ENCODE results near the gene ARMH1.

The ARMH1 gene

GRCh38 chr1:44642925-44643324 is 31.6 kb upstream of the ARMH1 start:
- TF ChIP-seq, protein P1, sequence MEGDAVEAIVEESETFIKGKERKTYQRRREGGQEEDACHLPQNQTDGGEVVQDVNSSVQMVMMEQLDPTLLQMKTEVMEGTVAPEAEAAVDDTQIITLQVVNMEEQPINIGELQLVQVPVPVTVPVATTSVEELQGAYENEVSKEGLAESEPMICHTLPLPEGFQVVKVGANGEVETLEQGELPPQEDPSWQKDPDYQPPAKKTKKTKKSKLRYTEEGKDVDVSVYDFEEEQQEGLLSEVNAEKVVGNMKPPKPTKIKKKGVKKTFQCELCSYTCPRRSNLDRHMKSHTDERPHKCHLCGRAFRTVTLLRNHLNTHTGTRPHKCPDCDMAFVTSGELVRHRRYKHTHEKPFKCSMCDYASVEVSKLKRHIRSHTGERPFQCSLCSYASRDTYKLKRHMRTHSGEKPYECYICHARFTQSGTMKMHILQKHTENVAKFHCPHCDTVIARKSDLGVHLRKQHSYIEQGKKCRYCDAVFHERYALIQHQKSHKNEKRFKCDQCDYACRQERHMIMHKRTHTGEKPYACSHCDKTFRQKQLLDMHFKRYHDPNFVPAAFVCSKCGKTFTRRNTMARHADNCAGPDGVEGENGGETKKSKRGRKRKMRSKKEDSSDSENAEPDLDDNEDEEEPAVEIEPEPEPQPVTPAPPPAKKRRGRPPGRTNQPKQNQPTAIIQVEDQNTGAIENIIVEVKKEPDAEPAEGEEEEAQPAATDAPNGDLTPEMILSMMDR (IDR thresholded peaks at IDR 0.05) = no peak
- Mint-ChIP-seq H3K27ac (no peak overlapping the region), H3K4me1 (peaks cover 98% of the 10 kb centered on the region), H3K4me3 (no peak overlapping the region), H3K36me3 (ENCODE audit: low read depth) (peaks cover 42% of the 10 kb centered on the region), H3K27me3 (ENCODE audit: low read depth, poor library complexity) (peaks cover 10% of the 10 kb centered on the region), H3K9me3 (no peaks in the 10 kb centered on the region)
- no peak for DNase-seq

DNA sequence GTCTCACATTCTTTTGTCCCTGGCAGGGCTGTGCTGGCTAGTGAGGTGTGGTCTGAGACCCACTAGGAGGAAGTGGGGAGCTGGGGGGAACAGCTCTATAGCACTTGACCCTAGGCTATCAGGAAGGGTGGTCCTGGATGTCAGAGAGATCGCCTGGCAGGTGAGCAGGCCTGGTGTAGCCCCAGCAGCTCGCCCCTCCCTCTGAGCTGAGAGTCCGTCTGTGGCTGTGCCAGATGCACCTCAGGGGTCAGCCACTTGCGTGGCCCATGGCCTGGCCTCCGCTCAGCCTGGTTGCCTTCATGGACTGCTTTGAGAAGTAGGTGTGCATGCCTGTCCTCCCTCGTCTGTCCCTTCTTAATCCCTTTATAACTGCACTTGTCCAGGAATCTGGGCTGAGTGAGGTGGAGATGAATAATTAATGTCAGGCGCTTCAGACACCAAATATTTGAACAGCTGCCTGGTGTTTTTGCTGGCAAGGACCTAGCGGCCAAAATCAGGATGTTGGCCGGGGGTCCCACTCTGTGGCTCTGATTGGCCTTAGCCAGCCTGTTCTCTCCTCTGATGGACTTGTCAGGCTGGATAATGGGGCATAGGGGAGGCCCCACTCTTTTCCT is 30.7 kb upstream of the ARMH1 start:
- Mint-ChIP-seq H3K36me3 (ENCODE audit: low read depth) (peaks cover 40% of the 10 kb centered on the region), H3K4me1 (peaks cover 98% of the 10 kb centered on the region), H3K4me3 (no peak overlapping the region), H3K9me3 (no peaks in the 10 kb centered on the region), H3K27ac (no peak overlapping the region), H3K27me3 (ENCODE audit: low read depth, poor library complexity) (peaks cover 19% of the 10 kb centered on the region)
- DNase-seq = no peak
- TF ChIP-seq, protein P1 (IDR thresholded peaks at IDR 0.05) = no peak

GRCh38 chr1:44644806-44645205 is 29.7 kb upstream of the ARMH1 start:
- H3K9me3 Mint-ChIP-seq = no peaks in the 10 kb centered on the region
- TF ChIP-seq, protein P1 (IDR thresholded peaks at IDR 0.05) = no peak
- H3K36me3 Mint-ChIP-seq (ENCODE audit: low read depth) = peaks cover 40% of the 10 kb centered on the region
- no peak for DNase-seq
- peaks cover 17% of the 10 kb centered on the region for H3K27me3 Mint-ChIP-seq (ENCODE audit: low read depth, poor library complexity)
- H3K4me1 Mint-ChIP-seq = peaks cover 98% of the 10 kb centered on the region
- no peak overlapping the region for H3K27ac Mint-ChIP-seq
- no peak overlapping the region for H3K4me3 Mint-ChIP-seq

- TF ChIP-seq, protein P1 (IDR thresholded peaks at IDR 0.05) = no peak
- H3K9me3 Mint-ChIP-seq = no peaks in the 10 kb centered on the region
These were observed 28.9 kb upstream of the ARMH1 start for GRCh38 chr1:44645476-44646244.

DNA sequence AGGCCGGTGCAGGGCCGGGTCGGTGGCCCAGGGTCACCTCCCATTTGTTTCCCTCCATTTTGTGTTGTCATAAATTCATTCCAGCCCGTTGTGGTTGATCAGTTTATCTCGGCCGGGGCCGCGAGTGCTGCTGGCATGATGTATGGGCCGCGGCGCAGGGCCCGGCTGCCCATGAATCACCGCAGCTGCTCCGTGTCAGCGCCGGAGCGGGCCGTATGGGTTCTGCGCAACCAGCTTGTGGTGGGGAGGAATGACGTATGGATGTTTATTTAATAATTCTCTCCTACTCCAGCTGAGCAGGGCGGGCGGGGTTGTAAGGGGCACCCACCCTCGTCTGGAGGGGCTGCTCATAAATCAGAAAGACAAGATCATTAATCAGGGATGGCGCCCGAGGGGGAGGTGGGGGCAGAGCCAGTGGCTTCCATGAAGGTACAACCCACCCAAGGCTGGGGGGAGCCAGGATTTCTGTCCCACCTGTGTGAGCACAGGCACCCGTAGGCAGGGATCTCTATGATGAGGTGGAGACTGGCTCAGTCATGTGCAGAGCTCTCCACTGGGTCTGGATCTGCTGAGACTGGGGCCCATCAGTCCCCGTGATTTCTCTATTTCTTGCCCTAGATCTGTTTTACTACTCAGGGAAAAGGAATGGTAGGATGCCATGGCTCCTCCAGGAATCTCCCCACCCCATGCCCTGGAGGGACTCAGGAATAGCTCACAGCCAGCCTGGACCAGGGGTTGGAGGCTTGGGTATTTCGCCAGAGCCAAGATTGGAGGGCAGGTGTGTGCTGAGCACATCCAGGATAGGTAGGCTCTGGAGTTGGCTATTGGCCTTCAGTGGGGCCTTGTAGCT is 28.0 kb upstream of the ARMH1 start:
- TF ChIP-seq, protein P1 (IDR thresholded peaks at IDR 0.05) = no peak

More at GRCh38 chr1:44645476-44646244, 28.9 kb upstream of the ARMH1 start:
- peaks cover 99% of the 10 kb centered on the region for H3K4me1 Mint-ChIP-seq
- peaks cover 14% of the 10 kb centered on the region for H3K27me3 Mint-ChIP-seq (ENCODE audit: low read depth, poor library complexity)
- DNase-seq = no peak
- no peak overlapping the region for H3K27ac Mint-ChIP-seq
- H3K4me3 Mint-ChIP-seq = no peak overlapping the region
- peaks cover 40% of the 10 kb centered on the region for H3K36me3 Mint-ChIP-seq (ENCODE audit: low read depth)

More for the DNA sequence above, 28.0 kb upstream of the ARMH1 start:
- Mint-ChIP-seq H3K4me1 (peaks cover 99% of the 10 kb centered on the region), H3K4me3 (no peak overlapping the region), H3K27ac (no peak overlapping the region), H3K27me3 (ENCODE audit: low read depth, poor library complexity) (peaks cover 18% of the 10 kb centered on the region), H3K9me3 (no peaks in the 10 kb centered on the region), H3K36me3 (ENCODE audit: low read depth) (peaks cover 45% of the 10 kb centered on the region)
- no peak for DNase-seq

All from nephron progenitor cell (in vitro differentiated cells).